Left ventricle myocardium inferior (tissue), 1 donor: ENCODE data around the gene FHIT. TPM values are rescaled to one million over a fixed set of nuclear protein-coding genes. Genes with fewer than 3 reads are reported as not detected.
A peak's percentile ranks its signal among the peaks of the same experiment; 100 is the strongest.

Experiments used
- DNase-seq: peaks from one replicate; pipeline ENCODE4 v3.0.0-alpha.2; 2020
- H3K27ac ChIP-seq: fragments of 200-600 bp; replicated peaks from 2 replicates; pipeline ENCODE4 v1.8.0; 2021
- H3K27me3 ChIP-seq: fragments of 200-600 bp; 2 replicates; pipeline ENCODE4 v1.8.0; 2021; ENCODE audit warnings: low read depth
- H3K36me3 ChIP-seq: fragments of 200-600 bp; 2 replicates; pipeline ENCODE4 v1.8.0; 2021
- H3K4me1 ChIP-seq: fragments of 200-600 bp; 2 replicates; pipeline ENCODE4 v1.8.0; 2021
- H3K4me3 ChIP-seq: fragments of 200-600 bp; 2 replicates; pipeline ENCODE4 v1.8.0; 2021; ENCODE audit warnings: mild to moderate bottlenecking, moderate library complexity
- H3K9me3 ChIP-seq: fragments of 200-600 bp; replicated peaks from 2 replicates; pipeline ENCODE4 v1.8.0; 2021
- intact Hi-C: fragments of 100-400 bp; cut with micrococcal nuclease; formaldehyde crosslinking; loops from one replicate; pipeline ENCODE4 v1.11.0; 2022
- total RNA-seq: library from RNA; stranded (reverse); fragmentation: NEBNext Ultra II Directional; extraction: Animal tissue kit (Norgen Biotek cat#: 25700); gene quantifications from one replicate; pipeline ENCODE4 v1.2.1, GENCODE V29; 2021
- TF ChIP-seq, protein P1 (sequence below): fragments of 200-600 bp; IDR thresholded peaks from 2 replicates; pipeline ENCODE4 v1.8.0; 2021; ENCODE audit warnings: antibody characterized with exemption, mild to moderate bottlenecking, borderline replicate concordance
- donor health status: DM: no; HTN: yes; CAD: no; lungs with severe emphysema.

FHIT gene
- total RNA-seq, 1 donor from 2014 or later: 16.0 TPM

- TF ChIP-seq, protein P1, sequence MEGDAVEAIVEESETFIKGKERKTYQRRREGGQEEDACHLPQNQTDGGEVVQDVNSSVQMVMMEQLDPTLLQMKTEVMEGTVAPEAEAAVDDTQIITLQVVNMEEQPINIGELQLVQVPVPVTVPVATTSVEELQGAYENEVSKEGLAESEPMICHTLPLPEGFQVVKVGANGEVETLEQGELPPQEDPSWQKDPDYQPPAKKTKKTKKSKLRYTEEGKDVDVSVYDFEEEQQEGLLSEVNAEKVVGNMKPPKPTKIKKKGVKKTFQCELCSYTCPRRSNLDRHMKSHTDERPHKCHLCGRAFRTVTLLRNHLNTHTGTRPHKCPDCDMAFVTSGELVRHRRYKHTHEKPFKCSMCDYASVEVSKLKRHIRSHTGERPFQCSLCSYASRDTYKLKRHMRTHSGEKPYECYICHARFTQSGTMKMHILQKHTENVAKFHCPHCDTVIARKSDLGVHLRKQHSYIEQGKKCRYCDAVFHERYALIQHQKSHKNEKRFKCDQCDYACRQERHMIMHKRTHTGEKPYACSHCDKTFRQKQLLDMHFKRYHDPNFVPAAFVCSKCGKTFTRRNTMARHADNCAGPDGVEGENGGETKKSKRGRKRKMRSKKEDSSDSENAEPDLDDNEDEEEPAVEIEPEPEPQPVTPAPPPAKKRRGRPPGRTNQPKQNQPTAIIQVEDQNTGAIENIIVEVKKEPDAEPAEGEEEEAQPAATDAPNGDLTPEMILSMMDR: no peak
- no peaks in the 10 kb centered on the region for H3K9me3 ChIP-seq
- no peak for DNase-seq
- H3K27ac ChIP-seq: no peak overlapping the region
- H3K27me3 ChIP-seq: no peaks in the 10 kb centered on the region
- H3K4me1 ChIP-seq: no peaks in the 10 kb centered on the region
- no peak overlapping the region for H3K4me3 ChIP-seq
- H3K36me3 ChIP-seq: no peaks in the 10 kb centered on the region
- intact Hi-C loops: no loop called here
Measured at GRCh38 chr3:60140160-60140559, 1111.1 kb downstream of the FHIT start.

GRCh38 chr3:60136601-60137000 is 1114.7 kb downstream of the FHIT start:
- DNase-seq: no peak
- H3K4me3 ChIP-seq: no peak overlapping the region
- no peaks in the 10 kb centered on the region for H3K27me3 ChIP-seq
- TF ChIP-seq, protein P1: no peak
- no peaks in the 10 kb centered on the region for H3K36me3 ChIP-seq
- H3K9me3 ChIP-seq: no peaks in the 10 kb centered on the region
- H3K4me1 ChIP-seq: peaks cover 20% of the 10 kb centered on the region
- intact Hi-C loops: no loop called here
- H3K27ac ChIP-seq: no peak overlapping the region

- no peaks in the 10 kb centered on the region for H3K9me3 ChIP-seq
- H3K27ac ChIP-seq: no peak overlapping the region
- TF ChIP-seq, protein P1: no peak
- H3K4me3 ChIP-seq: no peak overlapping the region
- H3K4me1 ChIP-seq: peaks cover 20% of the 10 kb centered on the region
- no peaks in the 10 kb centered on the region for H3K36me3 ChIP-seq
- H3K27me3 ChIP-seq: no peaks in the 10 kb centered on the region
- intact Hi-C loops: no loop called here
- no peak for DNase-seq
Measured at GRCh38 chr3:60135474-60135873, 1115.8 kb downstream of the FHIT start.

DNA sequence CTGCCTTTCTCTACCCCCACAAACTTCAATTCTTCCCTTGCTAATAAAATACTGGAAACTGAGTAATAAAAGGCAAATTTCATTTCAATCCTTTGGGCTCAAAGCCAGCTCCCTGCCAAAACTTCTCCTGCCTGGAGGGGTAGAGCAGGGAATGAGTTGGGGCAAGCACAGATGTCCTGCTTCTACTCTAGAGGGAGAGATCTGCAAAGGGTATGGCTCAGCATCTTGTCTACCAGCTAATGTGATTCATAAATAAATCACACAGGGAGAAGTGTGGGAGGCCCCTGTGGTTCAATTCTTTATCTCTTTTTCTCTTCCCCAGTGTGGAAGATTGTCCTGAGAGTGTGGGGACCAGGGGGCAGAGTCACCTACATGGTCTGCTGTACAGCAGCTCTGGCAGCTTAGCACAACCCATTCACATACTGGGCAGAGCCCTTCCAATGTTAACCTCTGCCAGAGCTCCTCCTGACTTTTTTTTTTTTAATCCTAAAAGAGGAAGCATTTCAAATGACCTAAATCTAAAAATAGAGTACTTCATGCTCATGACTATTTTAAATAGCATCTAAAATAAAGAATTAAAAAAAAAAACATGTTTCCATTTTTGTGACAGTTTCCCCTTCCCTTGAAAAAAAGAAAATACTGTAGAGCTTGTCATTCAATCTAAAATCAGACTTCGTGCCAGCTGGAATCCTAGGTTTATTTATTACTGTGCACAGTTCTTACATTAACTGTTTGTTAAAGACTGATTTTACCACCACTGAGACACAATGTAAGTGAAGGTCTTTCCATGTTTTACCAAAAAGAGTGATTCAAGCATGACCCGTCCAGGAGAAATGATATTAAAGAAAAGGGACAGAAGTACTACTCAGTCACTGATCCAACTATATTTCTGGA is 1117.7 kb downstream of the FHIT start:
- Histone ChIP-seq H3K4me1 (peaks cover 20% of the 10 kb centered on the region), H3K27ac (peak overlapping the region; percentile 23), H3K9me3 (no peaks in the 10 kb centered on the region), H3K27me3 (no peaks in the 10 kb centered on the region), H3K36me3 (no peaks in the 10 kb centered on the region), H3K4me3 (no peak overlapping the region)
- DNase-seq: no peak
- intact Hi-C loops: no loop called here
- TF ChIP-seq, protein P1: no peak

- H3K27me3 ChIP-seq: no peaks in the 10 kb centered on the region
- H3K9me3 ChIP-seq: no peaks in the 10 kb centered on the region
- TF ChIP-seq, protein P1: no peak
- H3K4me1 ChIP-seq: peaks cover 20% of the 10 kb centered on the region
- intact Hi-C loops: no loop called here
- no peaks in the 10 kb centered on the region for H3K36me3 ChIP-seq
- DNase-seq: no peak
- no peak overlapping the region for H3K27ac ChIP-seq
- no peak overlapping the region for H3K4me3 ChIP-seq
Measured at GRCh38 chr3:60131618-60132017, 1119.6 kb downstream of the FHIT start.
